Measurements from ENCODE around the gene PKLR. TPM values are rescaled to one million over a fixed set of nuclear protein-coding genes. Genes with fewer than 3 reads are reported as not detected.

PKLR gene
- total RNA-seq, 2 donors from 2014 or later = 0.14 TPM; not detected in 1

GRCh38 chr1:155277070-155277901, 24.0 kb downstream of the PKLR start, which contains the start of gene HCN3:
Gene HCN3, plus strand, starts transcription at chr1:155277463. Its CDS starts 128 bp downstream, at chr1:155277591.
- Mint-ChIP-seq H3K9me3 (peaks cover 0 to 6% of the 10 kb centered on the region in 2 donors), H3K36me3 (peaks cover 8 to 12% of the 10 kb centered on the region in 2 donors), H3K27ac (no peak within 1 kb of the TSS)
- peak; percentile 95 to 96 for DNase-seq (ENCODE audit: low spot score in 2 of 2)
- peak; percentile 72 to 73 for ATAC-seq

- peak; percentile 88 to 89 for ATAC-seq
- Mint-ChIP-seq H3K36me3 (peaks cover 24 to 40% of the 10 kb centered on the region in 2 donors), H3K27ac (peak within 1 kb of the TSS; percentile 95 to 98), H3K9me3 (peaks cover 0 to 6% of the 10 kb centered on the region in 2 donors)
- DNase-seq (ENCODE audit: low spot score in 2 of 2) = peak; percentile 94 to 96
Observed at GRCh38 chr1:155273343-155274245, 27.6 kb downstream of the PKLR start, which contains the start of gene CLK2. Gene CLK2, minus strand, starts transcription at chr1:155273504. Its CDS starts 2,527 bp downstream, at chr1:155270977.

- DNase-seq (ENCODE audit: low spot score in 2 of 2) = peak; percentile 75 to 80
- Mint-ChIP-seq H3K27ac (peak overlapping the region; percentile 95 to 98), H3K36me3 (peaks cover 28 to 46% of the 10 kb centered on the region in 2 donors), H3K9me3 (peaks cover 0 to 6% of the 10 kb centered on the region in 2 donors)
- ATAC-seq = peak; percentile 56 to 58
Observed at GRCh38 chr1:155272466-155273342, 28.5 kb downstream of the PKLR start.

GRCh38 chr1:155269381-155269780, 31.9 kb downstream of the PKLR start:
- H3K36me3 Mint-ChIP-seq = peaks cover 41 to 59% of the 10 kb centered on the region in 2 donors
- H3K27ac Mint-ChIP-seq = peak overlapping the region in 1 of 2 donors; percentile 25
- no peak for ATAC-seq
- no peaks in the 10 kb centered on the region for H3K9me3 Mint-ChIP-seq
- no peak for DNase-seq (ENCODE audit: low spot score in 2 of 2)

- H3K36me3 Mint-ChIP-seq = peaks cover 41 to 62% of the 10 kb centered on the region in 2 donors
- DNase-seq (ENCODE audit: low spot score in 2 of 2) (no peak), ATAC-seq (no peak)
- H3K9me3 Mint-ChIP-seq = no peaks in the 10 kb centered on the region
- H3K27ac Mint-ChIP-seq = peak overlapping the region in 1 of 2 donors; percentile 44
Observed at GRCh38 chr1:155268630-155269029, 32.6 kb downstream of the PKLR start.

GRCh38 chr1:155267373-155267772, 33.9 kb downstream of the PKLR start:
- Mint-ChIP-seq H3K27ac (no peak overlapping the region), H3K9me3 (no peaks in the 10 kb centered on the region), H3K36me3 (peaks cover 34 to 57% of the 10 kb centered on the region in 2 donors)
- DNase-seq (ENCODE audit: low spot score in 2 of 2) = no peak
- no peak for ATAC-seq

- ATAC-seq (no peak), DNase-seq (ENCODE audit: low spot score in 2 of 2) (no peak)
- no peak overlapping the region for H3K27ac Mint-ChIP-seq
- peaks cover 39 to 56% of the 10 kb centered on the region in 2 donors for H3K36me3 Mint-ChIP-seq
- no peaks in the 10 kb centered on the region for H3K9me3 Mint-ChIP-seq
Observed at GRCh38 chr1:155266553-155266952, 34.7 kb downstream of the PKLR start.

- no peak for ATAC-seq
- DNase-seq (ENCODE audit: low spot score in 2 of 2) = no peak
- H3K36me3 Mint-ChIP-seq = peaks cover 38 to 48% of the 10 kb centered on the region in 2 donors
- no peaks in the 10 kb centered on the region for H3K9me3 Mint-ChIP-seq
- H3K27ac Mint-ChIP-seq = peak overlapping the region; percentile 97 to 98
Observed at GRCh38 chr1:155263067-155263466, 38.2 kb downstream of the PKLR start.

GRCh38 chr1:155261852-155262673, 39.2 kb downstream of the PKLR start, which contains the start of gene SCAMP3:
Gene SCAMP3, minus strand, starts transcription at chr1:155262360. Its CDS starts 209 bp downstream, at chr1:155262151.
- no peaks in the 10 kb centered on the region for H3K9me3 Mint-ChIP-seq
- ATAC-seq (peak; percentile 97 to 98), DNase-seq (ENCODE audit: low spot score in 2 of 2) (peak; percentile 81 to 94)
- H3K36me3 Mint-ChIP-seq = peaks cover 34 to 38% of the 10 kb centered on the region in 2 donors
- peak within 1 kb of the TSS; percentile 97 to 98 for H3K27ac Mint-ChIP-seq

- H3K9me3 Mint-ChIP-seq = no peaks in the 10 kb centered on the region
- peak overlapping the region; percentile 97 to 98 for H3K27ac Mint-ChIP-seq
- H3K36me3 Mint-ChIP-seq = peaks cover 37 to 38% of the 10 kb centered on the region in 2 donors
- ATAC-seq (peak; percentile 11 to 13), DNase-seq (ENCODE audit: low spot score in 2 of 2) (no peak)
Observed at GRCh38 chr1:155261493-155261851, 39.8 kb downstream of the PKLR start.

GRCh38 chr1:155260276-155260675, 41.0 kb downstream of the PKLR start:
- DNase-seq (ENCODE audit: low spot score in 2 of 2) (no peak), ATAC-seq (no peak)
- Mint-ChIP-seq H3K9me3 (no peaks in the 10 kb centered on the region), H3K27ac (peak overlapping the region in 1 of 2 donors; percentile 97), H3K36me3 (peaks cover 32 to 33% of the 10 kb centered on the region in 2 donors)

GRCh38 chr1:155256058-155256852, 45.0 kb downstream of the PKLR start:
- peaks cover 13 to 21% of the 10 kb centered on the region in 2 donors for H3K36me3 Mint-ChIP-seq
- H3K9me3 Mint-ChIP-seq = no peaks in the 10 kb centered on the region
- DNase-seq (ENCODE audit: low spot score in 2 of 2) (peak in 1 of 2 donors; percentile 55), ATAC-seq (no peak)
- peak overlapping the region; percentile 3 to 82 for H3K27ac Mint-ChIP-seq

GRCh38 chr1:155255243-155256007, 45.8 kb downstream of the PKLR start, which contains the start of gene ENTREP3:
Gene ENTREP3, minus strand, starts transcription at chr1:155255483. Its CDS starts 606 bp downstream, at chr1:155254877.
- Mint-ChIP-seq H3K36me3 (peaks cover 5 to 15% of the 10 kb centered on the region in 2 donors), H3K9me3 (no peaks in the 10 kb centered on the region), H3K27ac (peak within 1 kb of the TSS; percentile 72 to 82)
- ATAC-seq (peak; percentile 58 to 81), DNase-seq (ENCODE audit: low spot score in 2 of 2) (peak; percentile 70 to 82)

Data from activated naive CD4-positive, alpha-beta T cell treated with anti-CD3 and anti-CD28 coated beads, Interleukin-2, amount 50 U/mL, for 72 hours (primary cell).